NAMALWA (cell line): Measurements from ENCODE around the gene NEO1.

ENCODE experiments used
- DNase-seq: peaks from one replicate; pipeline ENCODE4 v3.0.0-alpha.2; 2015; ENCODE audit warnings: low spot score

NEO1 gene

GRCh38 chr15:73051807-73052652 lies at the start of gene NEO1:
Gene NEO1 (plus strand): TSS chr15:73052463. CDS start chr15:73052676, 213 bp downstream.
- DNase-seq = peak; percentile 86

GRCh38 chr15:73004462-73004861 lies 47.8 kb upstream of the NEO1 start:
- DNase-seq = no peak

GRCh38 chr15:73005032-73005431 lies 47.2 kb upstream of the NEO1 start:
- no peak for DNase-seq

- DNase-seq = no peak
Observed at GRCh38 chr15:73005446-73005845, 46.8 kb upstream of the NEO1 start.

GRCh38 chr15:73006523-73006922 lies 45.7 kb upstream of the NEO1 start:
- no peak for DNase-seq

- no peak for DNase-seq
Observed at GRCh38 chr15:73009066-73010056, 42.9 kb upstream of the NEO1 start.

GRCh38 chr15:73010154-73011152 lies 41.8 kb upstream of the NEO1 start:
- no peak for DNase-seq

GRCh38 chr15:73014904-73015303 lies 37.4 kb upstream of the NEO1 start:
- DNase-seq = no peak

GRCh38 chr15:73015493-73015892 lies 36.8 kb upstream of the NEO1 start:
- no peak for DNase-seq

- DNase-seq = no peak
Observed at GRCh38 chr15:73017987-73018386, 34.3 kb upstream of the NEO1 start.

GRCh38 chr15:73019154-73019553 lies 33.1 kb upstream of the NEO1 start:
- DNase-seq = no peak

GRCh38 chr15:73019601-73020146 lies 32.6 kb upstream of the NEO1 start:
- DNase-seq = no peak

- no peak for DNase-seq
Observed at GRCh38 chr15:73021139-73021621, 31.1 kb upstream of the NEO1 start.

- DNase-seq = no peak
Observed at GRCh38 chr15:73022161-73022560, 30.1 kb upstream of the NEO1 start.

- DNase-seq = no peak
Observed at GRCh38 chr15:73023071-73023470, 29.2 kb upstream of the NEO1 start.

- no peak for DNase-seq
Observed at GRCh38 chr15:73024168-73024567, 28.1 kb upstream of the NEO1 start.

- no peak for DNase-seq
Observed at GRCh38 chr15:73026511-73027054, 25.7 kb upstream of the NEO1 start.

GRCh38 chr15:73028031-73028430 lies 24.2 kb upstream of the NEO1 start:
- DNase-seq = no peak

GRCh38 chr15:73028831-73029451 lies 23.3 kb upstream of the NEO1 start:
- no peak for DNase-seq

GRCh38 chr15:73030122-73030679 lies 22.1 kb upstream of the NEO1 start:
- DNase-seq = no peak
